ENCODE measurements around the gene STAB1. TPM values are rescaled to one million over a fixed set of nuclear protein-coding genes. Genes with fewer than 3 reads are reported as not detected.

Gene STAB1
- total and polyA plus RNA-seq, 2 of the 13 experiments (the other 11 are each of a cell fraction or from before 2014, with no cell fraction given): 0.09 to 0.34 TPM

DNA sequence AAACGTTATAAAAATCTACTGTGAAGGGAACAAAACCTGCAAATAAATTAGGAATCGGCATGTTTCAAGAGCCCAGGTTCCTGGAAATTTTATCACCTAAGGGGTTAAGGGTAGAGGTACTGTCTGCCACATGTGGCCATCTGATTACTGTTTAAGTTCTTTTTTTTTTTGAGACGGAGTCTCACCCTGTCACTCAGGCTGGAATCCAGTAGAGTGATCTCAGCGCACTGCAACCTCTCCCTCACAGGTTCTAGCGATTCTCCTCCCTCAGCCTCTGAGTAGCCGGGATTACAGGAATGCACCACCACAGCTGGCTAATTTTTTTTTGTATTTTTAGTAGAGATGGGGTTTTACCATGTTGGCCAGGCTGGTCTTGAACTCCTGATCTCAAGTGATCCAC is 77.1 kb downstream of the STAB1 start:
- no peak for ATAC-seq
- Histone ChIP-seq H4K20me1 (ENCODE audit: insufficient read depth, low read length) (no peaks in the 10 kb centered on the region), H3K36me3 (replicated peaks in 1 of 2; ENCODE audit: control insufficient read depth in 1 of 2, insufficient read depth in 2 of 2, low read length in 2 of 2) (peaks cover 3 to 13% of the 10 kb centered on the region in 2 experiments; a peak in 4 of 5 replicates), H3K4me3 (replicated peaks in 1 of 3; ENCODE audit: insufficient read depth in 1 of 3, low read depth in 2 of 3, low read length in 3 of 3) (no peak overlapping the region), H3K9me3 (ENCODE audit: low read length) (no peaks in the 10 kb centered on the region), H3K4me1 (ENCODE audit: insufficient read depth, low read length) (no peaks in the 10 kb centered on the region), H3K27ac (ENCODE audit: extremely low read length, insufficient read depth, low read length) (no peak overlapping the region), H2AFZ (ENCODE audit: low read length) (no peak overlapping the region), H3K79me2 (ENCODE audit: insufficient read depth, low read length) (no peaks in the 10 kb centered on the region), H3K9ac (ENCODE audit: insufficient read depth, low read depth, low read length) (no peak overlapping the region), H3K4me2 (ENCODE audit: low read depth, low read length) (no peak overlapping the region), H3K27me3 (ENCODE audit: control insufficient read depth in 1 of 2, insufficient read depth in 2 of 2, low read length in 2 of 2) (no peaks in the 10 kb centered on the region)
- POLR2A ChIA-PET: no interaction called here
- BruUV-seq (replicated peaks): no TSS peak
- CTCF ChIA-PET (ENCODE audit: low intra/inter-chr PET ratio, low total read pairs): no interaction called here
- TF ChIP-seq AHR (CRISPR knock-in tag; IDR thresholded peaks at IDR 0.05): no peak
- no peak for TF ChIP-seq SNAPC2 (CRISPR knock-in tag; IDR thresholded peaks at IDR 0.05)
- no peak for TF ChIP-seq BCL6 (CRISPR knock-in tag; IDR thresholded peaks at IDR 0.05)
- TF ChIP-seq ZNF768 (CRISPR knock-in tag; IDR thresholded peaks at IDR 0.05): no peak
- TF ChIP-seq, protein P1, sequence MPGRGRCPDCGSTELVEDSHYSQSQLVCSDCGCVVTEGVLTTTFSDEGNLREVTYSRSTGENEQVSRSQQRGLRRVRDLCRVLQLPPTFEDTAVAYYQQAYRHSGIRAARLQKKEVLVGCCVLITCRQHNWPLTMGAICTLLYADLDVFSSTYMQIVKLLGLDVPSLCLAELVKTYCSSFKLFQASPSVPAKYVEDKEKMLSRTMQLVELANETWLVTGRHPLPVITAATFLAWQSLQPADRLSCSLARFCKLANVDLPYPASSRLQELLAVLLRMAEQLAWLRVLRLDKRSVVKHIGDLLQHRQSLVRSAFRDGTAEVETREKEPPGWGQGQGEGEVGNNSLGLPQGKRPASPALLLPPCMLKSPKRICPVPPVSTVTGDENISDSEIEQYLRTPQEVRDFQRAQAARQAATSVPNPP (CRISPR knock-in tag; IDR thresholded peaks at IDR 0.05): no peak
- no peak for TF ChIP-seq ZC3H4 (CRISPR knock-in tag; IDR thresholded peaks at IDR 0.05; ENCODE audit: borderline replicate concordance)
- no peak for DNase-seq (ENCODE audit: low spot score)
- 87% methylated on average over 6 of the region's 6 CpGs for WGBS (ENCODE audit: low lambda C conversion rate)
- no peak for FAIRE-seq
- intact Hi-C loops (cut with micrococcal nuclease; ENCODE audit: unreplicated experiment): no loop called here
- in situ Hi-C loops (cut with HindIII; ENCODE audit: extremely low pct_ligation_motif_present, low pct_unique_long_range_greater_than_20kb): no loop called here

Small RNA genes within 50 kb of the gene (small RNA-seq; reads per million reads assigned to genes)
- gene RNU6-856P (ENCODE audit: insufficient read depth in 2 of 3, insufficient read length in 3 of 3, low read depth in 2 of 3, low replicate concordance in 1 of 3): 0 reads per million in 3 experiments
- gene RNU6ATAC16P (ENCODE audit: insufficient read depth in 2 of 3, insufficient read length in 3 of 3, low read depth in 2 of 3, low replicate concordance in 1 of 3): 0 to 1.9 (median 0) reads per million in 3 experiments

Other genes starting within 250 kb of the STAB1 start
- 1.5 and 2.5 TPM in 2 replicates for gene PPM1M, start 249.6 kb upstream of the STAB1 start, total RNA-seq (2016; rRNA removed; fragmentation: Illumina TruSeq; extraction: Trizol)
- gene PPM1M, start 249.6 kb upstream of the STAB1 start, polyA plus RNA-seq (2011; rRNA removed): 5.9 and 6.9 TPM in 2 replicates
- gene WDR82, start 216.7 kb upstream of the STAB1 start, total RNA-seq (2016; rRNA removed; fragmentation: Illumina TruSeq; extraction: Trizol): 59.5 and 62.0 TPM in 2 replicates
- 39.1 and 41.9 TPM in 2 replicates for gene WDR82, start 216.7 kb upstream of the STAB1 start, polyA plus RNA-seq (2011; rRNA removed)
- gene GLYCTK, start 207.5 kb upstream of the STAB1 start, total RNA-seq (2016; rRNA removed; fragmentation: Illumina TruSeq; extraction: Trizol): 91.7 and 126 TPM in 2 replicates
- 70.0 and 102 TPM in 2 replicates for gene GLYCTK, start 207.5 kb upstream of the STAB1 start, polyA plus RNA-seq (2011; rRNA removed)
- gene DNAH1, start 179.0 kb upstream of the STAB1 start, total RNA-seq (2016; rRNA removed; fragmentation: Illumina TruSeq; extraction: Trizol): 0.42 and 0.64 TPM in 2 replicates
- gene DNAH1, start 179.0 kb upstream of the STAB1 start, polyA plus RNA-seq (2011; rRNA removed): 3.5 and 4.8 TPM in 2 replicates
- gene BAP1, start 85.3 kb upstream of the STAB1 start, total RNA-seq (2016; rRNA removed; fragmentation: Illumina TruSeq; extraction: Trizol): 46.9 and 59.1 TPM in 2 replicates
- gene BAP1, start 85.3 kb upstream of the STAB1 start, polyA plus RNA-seq (2011; rRNA removed): 66.1 and 67.1 TPM in 2 replicates
- gene PHF7, start 84.7 kb upstream of the STAB1 start, total RNA-seq (2016; rRNA removed; fragmentation: Illumina TruSeq; extraction: Trizol): 4.5 and 5.2 TPM in 2 replicates
- 8.8 and 12.6 TPM in 2 replicates for gene PHF7, start 84.7 kb upstream of the STAB1 start, polyA plus RNA-seq (2011; rRNA removed)
- 2.0 and 6.1 TPM in 2 replicates for gene SEMA3G, start 50.2 kb upstream of the STAB1 start, total RNA-seq (2016; rRNA removed; fragmentation: Illumina TruSeq; extraction: Trizol)
- 8.3 and 13.4 TPM in 2 replicates for gene SEMA3G, start 50.2 kb upstream of the STAB1 start, polyA plus RNA-seq (2011; rRNA removed)
- 11.8 and 18.7 TPM in 2 replicates for gene TNNC1, start 41.3 kb upstream of the STAB1 start, total RNA-seq (2016; rRNA removed; fragmentation: Illumina TruSeq; extraction: Trizol)
- 36.4 and 39.5 TPM in 2 replicates for gene TNNC1, start 41.3 kb upstream of the STAB1 start, polyA plus RNA-seq (2011; rRNA removed)
- 15.3 and 27.0 TPM in 2 replicates for gene NISCH, start 39.7 kb upstream of the STAB1 start, total RNA-seq (2016; rRNA removed; fragmentation: Illumina TruSeq; extraction: Trizol)
- gene NISCH, start 39.7 kb upstream of the STAB1 start, polyA plus RNA-seq (2011; rRNA removed): 47.6 and 63.0 TPM in 2 replicates
- 105 and 131 TPM in 2 replicates for gene NT5DC2, start 38.5 kb downstream of the STAB1 start, total RNA-seq (2016; rRNA removed; fragmentation: Illumina TruSeq; extraction: Trizol)
- 217 and 240 TPM in 2 replicates for gene NT5DC2, start 38.5 kb downstream of the STAB1 start, polyA plus RNA-seq (2011; rRNA removed)
- 29.5 and 33.7 TPM in 2 replicates for gene UQCC5, start 41.3 kb downstream of the STAB1 start, total RNA-seq (2016; rRNA removed; fragmentation: Illumina TruSeq; extraction: Trizol)
- 15.4 and 15.7 TPM in 2 replicates for gene UQCC5, start 41.3 kb downstream of the STAB1 start, polyA plus RNA-seq (2011; rRNA removed)
- 33.2 and 47.0 TPM in 2 replicates for gene PBRM1, start 190.6 kb downstream of the STAB1 start, total RNA-seq (2016; rRNA removed; fragmentation: Illumina TruSeq; extraction: Trizol)
- gene PBRM1, start 190.6 kb downstream of the STAB1 start, polyA plus RNA-seq (2011; rRNA removed): 9.6 and 10.9 TPM in 2 replicates
- 257 and 281 TPM in 2 replicates for gene GNL3, start 190.7 kb downstream of the STAB1 start, total RNA-seq (2016; rRNA removed; fragmentation: Illumina TruSeq; extraction: Trizol)
- 91.7 and 129 TPM in 2 replicates for gene GNL3, start 190.7 kb downstream of the STAB1 start, polyA plus RNA-seq (2011; rRNA removed)
- 65.1 and 110 TPM in 2 replicates for gene GLT8D1, start 210.5 kb downstream of the STAB1 start, total RNA-seq (2016; rRNA removed; fragmentation: Illumina TruSeq; extraction: Trizol)
- 109 and 121 TPM in 2 replicates for gene GLT8D1, start 210.5 kb downstream of the STAB1 start, polyA plus RNA-seq (2011; rRNA removed)
- gene SPCS1, start 210.8 kb downstream of the STAB1 start, total RNA-seq (2016; rRNA removed; fragmentation: Illumina TruSeq; extraction: Trizol): 100 and 120 TPM in 2 replicates
- gene SPCS1, start 210.8 kb downstream of the STAB1 start, polyA plus RNA-seq (2011; rRNA removed): 61.8 and 84.6 TPM in 2 replicates

All from HepG2 (cell line).